Measurements from ENCODE around the gene SLC39A6. TPM values are rescaled to one million over a fixed set of nuclear protein-coding genes. Genes with fewer than 3 reads are reported as not detected.
A peak's percentile ranks its signal among the peaks of the same experiment; 100 is the strongest.

The SLC39A6 gene
- total RNA-seq: 32.1 TPM

GRCh38 chr18:36129300-36130038, at the start of gene SLC39A6, which contains the start of gene ELP2:
Gene SLC39A6 (minus strand): TSS chr18:36129340. CDS start chr18:36127007, 2,333 bp downstream.
Gene ELP2 (plus strand): TSS chr18:36129899. CDS start chr18:36129934, 35 bp downstream.
- DNase-seq (ENCODE audit: low spot score in 2 of 2): peak; percentile 91 to 98
- intact Hi-C loops (cut with DNase I): loop anchor here (2.0 to 5.0 kb wide), 4 partner anchors 57 to 443 kb away; partner anchors contain the start of genes MOCOS, RMP24 and RPRD1A
- Histone ChIP-seq H3K9me3 (no peaks in the 10 kb centered on the region), H3K27me3 (no peaks in the 10 kb centered on the region), H3K27ac (peak within 1 kb of the TSS; percentile 98 to 100), H3K36me3 (peaks cover 0 to 2% of the 10 kb centered on the region in 2 donors), H3K4me3 (peak within 1 kb of the TSS; percentile 76 to 89), H3K4me1 (peaks cover 9 to 21% of the 10 kb centered on the region in 2 donors)
- TF ChIP-seq CTCF (IDR thresholded peaks at IDR 0.05): no peak

GRCh38 chr18:36177913-36178312, 48.8 kb upstream of the SLC39A6 start:
- intact Hi-C loops (cut with DNase I): no loop called here
- H3K36me3 ChIP-seq: peaks cover 15 to 39% of the 10 kb centered on the region in 2 donors
- H3K27me3 ChIP-seq: no peaks in the 10 kb centered on the region

GRCh38 chr18:36176711-36177110, 47.6 kb upstream of the SLC39A6 start:
- no peaks in the 10 kb centered on the region for H3K9me3 ChIP-seq
- H3K4me1 ChIP-seq: peaks cover 5 to 13% of the 10 kb centered on the region in 2 donors
- H3K4me3 ChIP-seq: no peak overlapping the region
- H3K36me3 ChIP-seq: peaks cover 27 to 48% of the 10 kb centered on the region in 2 donors
- H3K27me3 ChIP-seq: no peaks in the 10 kb centered on the region
- intact Hi-C loops (cut with DNase I): no loop called here
- DNase-seq (ENCODE audit: low spot score in 2 of 2): no peak
- no peak overlapping the region for H3K27ac ChIP-seq
- TF ChIP-seq CTCF (IDR thresholded peaks at IDR 0.05): no peak

More at GRCh38 chr18:36177913-36178312, 48.8 kb upstream of the SLC39A6 start:
- Histone ChIP-seq H3K4me1 (peaks cover 5 to 13% of the 10 kb centered on the region in 2 donors), H3K9me3 (no peaks in the 10 kb centered on the region), H3K27ac (no peak overlapping the region), H3K4me3 (no peak overlapping the region)
- DNase-seq (ENCODE audit: low spot score in 2 of 2): no peak
- no peak for TF ChIP-seq CTCF (IDR thresholded peaks at IDR 0.05)

GRCh38 chr18:36176177-36176584, 47.0 kb upstream of the SLC39A6 start:
- intact Hi-C loops (cut with DNase I): no loop called here
- TF ChIP-seq CTCF (IDR thresholded peaks at IDR 0.05): no peak
- H3K36me3 ChIP-seq: peaks cover 30 to 54% of the 10 kb centered on the region in 2 donors

GRCh38 chr18:36175481-36175880, 46.3 kb upstream of the SLC39A6 start:
- Histone ChIP-seq H3K27ac (no peak overlapping the region), H3K4me1 (peaks cover 5 to 11% of the 10 kb centered on the region in 2 donors), H3K9me3 (no peaks in the 10 kb centered on the region), H3K27me3 (no peaks in the 10 kb centered on the region), H3K36me3 (peaks cover 36 to 61% of the 10 kb centered on the region in 2 donors), H3K4me3 (no peak overlapping the region)
- intact Hi-C loops (cut with DNase I): no loop called here
- DNase-seq (ENCODE audit: low spot score in 2 of 2): no peak
- TF ChIP-seq CTCF (IDR thresholded peaks at IDR 0.05): no peak

More at GRCh38 chr18:36176177-36176584, 47.0 kb upstream of the SLC39A6 start:
- Histone ChIP-seq H3K27me3 (no peaks in the 10 kb centered on the region), H3K4me3 (no peak overlapping the region), H3K4me1 (peaks cover 5 to 13% of the 10 kb centered on the region in 2 donors), H3K27ac (no peak overlapping the region), H3K9me3 (no peaks in the 10 kb centered on the region)
- no peak for DNase-seq (ENCODE audit: low spot score in 2 of 2)

All from ascending aorta (tissue), 2 donors.